Measurements from ENCODE around the gene SKAP2.

GRCh38 chr7:26880852-26881251 lies 16.5 kb upstream of the SKAP2 start:
- TF ChIP-seq POLR2A (IDR thresholded peaks at IDR 0.05; ENCODE audit: low read length) (no peak), GATA1 (IDR thresholded peaks at IDR 0.05; ENCODE audit: low read depth, low read length) (no peak)

All from erythroblast (primary cell).